GM19452 (cell line): Measurements from ENCODE around the gene VPS33A.
"Not testable (repeated sequence)": the region's sequence is repeated elsewhere in the genome, so short reads cannot be mapped to it uniquely, and the experiment has no call there.

ENCODE experiments used
- ATAC-seq: cut with Tn5 transposase; IDR thresholded peaks from one replicate; pipeline ENCODE4 v1.9.1; 2021; ENCODE audit not compliant: unreplicated experiment

VPS33A gene

DNA sequence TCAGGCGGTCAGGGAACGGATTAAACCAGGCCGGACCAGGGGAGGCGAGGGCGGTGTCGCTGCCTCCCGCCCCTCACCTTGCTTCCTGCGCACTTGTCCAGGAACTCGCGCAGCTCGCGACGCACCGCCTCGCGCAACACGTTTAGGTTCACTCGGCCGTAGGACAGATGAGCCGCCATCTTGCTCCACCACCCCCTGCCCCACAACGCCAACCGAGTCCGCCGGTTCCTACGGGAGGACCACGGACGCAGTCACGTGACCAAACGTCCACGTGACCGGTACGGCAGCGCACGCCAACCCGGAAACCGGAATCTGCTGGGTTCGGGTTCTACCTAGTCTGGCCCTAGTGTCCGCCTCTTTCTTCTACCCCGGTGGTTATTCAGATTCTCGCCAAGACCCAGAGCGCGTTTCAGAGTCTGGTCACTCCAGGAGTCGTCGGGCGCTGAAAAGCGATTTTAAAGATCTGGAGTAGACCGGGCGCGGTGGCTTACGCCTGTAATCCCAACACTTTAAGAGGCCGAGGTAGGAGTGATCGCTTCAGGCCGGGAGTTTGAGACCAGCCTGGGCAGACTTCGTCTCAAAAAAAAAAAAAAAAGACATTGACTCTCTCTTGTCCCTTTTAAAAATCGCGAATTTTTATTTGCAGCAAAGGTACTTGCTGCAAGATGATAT is at the start of gene VPS33A:
Gene VPS33A (minus strand): TSS at position 265 of the 672 bp plus-strand sequence. CDS start 86 bp downstream, at position 179.
- peak; percentile 87 for ATAC-seq

DNA sequence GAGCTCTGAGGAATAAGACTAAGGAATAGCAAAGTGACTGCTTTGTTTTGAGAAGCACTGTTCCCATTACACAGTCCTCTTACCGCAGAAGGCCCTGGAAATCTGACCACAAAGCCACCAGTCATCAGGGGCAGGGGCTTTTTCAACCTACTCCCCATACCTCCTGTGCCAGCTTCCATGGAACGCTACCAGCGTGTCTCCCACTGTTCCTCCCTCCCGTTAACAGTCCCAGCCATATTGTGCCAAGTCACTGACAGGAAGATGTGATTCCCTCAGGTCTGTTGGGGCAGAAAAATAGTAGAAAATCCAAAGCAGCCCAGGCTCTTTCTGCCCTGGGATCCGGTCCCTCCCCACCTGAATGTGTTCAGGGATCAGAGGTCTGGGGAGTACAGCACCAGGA is 46.6 kb upstream of the VPS33A start:
- ATAC-seq: no peak

DNA sequence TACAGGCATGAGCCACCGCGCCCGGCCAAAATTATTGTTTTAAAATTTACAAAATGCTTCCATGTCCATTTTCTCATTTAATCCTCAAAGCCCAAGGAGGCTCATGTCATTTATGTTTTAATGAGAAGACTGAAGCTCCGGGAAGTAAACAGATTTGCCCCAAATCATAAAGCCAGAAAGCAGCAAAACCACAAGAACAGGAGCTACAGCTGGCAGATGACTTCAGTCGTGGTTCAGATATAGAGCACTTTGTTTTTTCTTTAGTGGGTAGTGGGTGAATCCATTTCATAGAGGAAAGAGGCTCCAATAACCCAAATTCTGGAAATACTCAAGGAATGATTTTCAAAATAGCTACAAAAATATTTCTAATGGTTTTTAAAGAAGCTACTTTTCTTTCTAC is 45.4 kb upstream of the VPS33A start:
- ATAC-seq: no peak

DNA sequence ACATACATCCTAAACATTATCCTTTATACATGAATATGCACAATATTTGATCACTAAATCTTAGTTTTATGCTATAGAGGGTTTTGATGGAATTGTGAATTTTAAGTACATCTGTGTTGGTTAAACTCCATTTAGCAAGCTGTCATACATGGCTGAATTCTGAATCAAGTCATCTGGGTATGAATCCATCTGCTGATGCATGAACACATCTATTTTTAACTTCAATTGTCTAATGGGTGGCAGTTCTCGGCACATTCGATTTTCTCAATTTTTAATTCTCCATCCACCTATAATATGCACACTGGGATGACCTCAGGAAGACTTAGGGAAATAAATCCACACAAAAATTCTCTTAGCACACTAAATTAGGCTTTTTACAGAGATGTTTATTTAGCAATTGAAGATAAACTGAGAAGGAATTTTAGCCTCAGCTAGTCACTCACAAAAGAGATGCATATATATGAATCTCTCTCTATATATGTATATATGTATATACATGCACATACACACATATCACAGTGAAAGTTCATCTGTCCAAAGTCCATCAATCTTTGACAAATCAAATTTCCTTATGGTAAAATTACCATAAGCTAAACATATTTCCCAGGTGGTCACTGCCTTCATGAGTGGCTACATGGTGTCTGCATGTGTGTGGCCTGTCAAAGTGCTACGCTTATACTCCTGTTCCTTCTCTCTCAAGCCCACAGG is 44.5 kb upstream of the VPS33A start:
- ATAC-seq: no peak

DNA sequence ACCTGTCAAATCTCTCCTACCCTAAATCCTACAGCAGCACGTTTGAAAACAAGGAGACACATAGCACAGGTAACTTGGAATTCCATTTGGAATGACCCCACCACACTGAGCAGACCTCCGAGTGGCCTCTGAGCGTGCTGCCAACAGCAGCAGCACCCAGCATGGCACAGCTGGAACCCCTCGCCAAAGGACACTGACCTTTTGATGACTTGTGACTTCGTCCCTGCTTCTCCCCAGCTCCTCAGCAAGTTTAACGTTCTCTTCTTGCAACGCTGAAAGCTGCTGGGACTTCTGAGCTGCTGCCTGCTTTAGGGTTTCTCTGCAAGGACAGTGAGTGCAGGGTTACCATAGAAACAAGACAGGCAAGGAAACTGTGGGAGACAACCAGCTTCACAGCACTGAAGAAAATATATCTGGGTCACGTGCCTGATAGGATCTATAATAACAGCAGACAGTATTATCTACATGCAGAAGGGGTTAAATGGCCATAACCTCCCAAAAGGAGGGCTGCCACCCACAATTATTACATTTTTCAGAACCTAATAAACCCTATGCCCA is 43.3 kb upstream of the VPS33A start:
- no peak for ATAC-seq

DNA sequence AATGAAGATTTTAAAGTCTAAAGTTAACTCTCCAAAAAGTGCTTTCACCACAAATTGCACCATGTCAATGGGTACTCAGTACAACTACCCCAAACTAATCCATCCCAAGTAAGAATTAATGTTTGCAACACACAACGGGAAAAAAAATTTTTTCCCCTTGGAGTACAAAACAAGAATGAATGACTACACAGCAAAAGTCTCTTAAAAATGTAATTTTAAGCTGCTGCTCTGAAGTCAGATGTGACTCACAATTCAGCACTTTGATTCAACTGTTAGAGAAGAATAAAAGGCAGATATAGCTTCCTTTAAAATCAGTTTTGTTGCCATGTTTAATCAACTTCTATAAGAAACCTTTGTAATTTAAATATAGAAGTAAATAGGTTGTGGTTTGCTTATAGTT is 42.5 kb upstream of the VPS33A start:
- ATAC-seq: no peak

DNA sequence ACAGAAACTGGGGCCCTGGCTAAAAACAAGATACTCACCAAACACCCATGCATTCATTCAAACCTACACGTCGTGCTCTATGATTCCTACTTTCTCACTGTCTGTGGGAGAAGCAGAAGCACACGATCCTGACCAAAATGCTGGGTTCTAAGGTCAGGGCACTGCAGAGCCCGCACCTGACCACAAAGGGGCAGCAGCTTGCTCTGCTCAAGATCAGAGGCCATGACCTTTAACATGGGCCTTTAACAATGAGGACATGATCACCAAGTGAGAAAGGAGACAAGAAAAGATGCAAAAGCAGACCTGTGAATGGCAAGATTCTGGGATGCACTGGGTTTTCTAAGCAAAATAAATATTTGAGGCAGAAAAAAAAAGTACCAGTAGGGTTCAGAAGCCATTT is 40.1 kb upstream of the VPS33A start:
- no peak for ATAC-seq

DNA sequence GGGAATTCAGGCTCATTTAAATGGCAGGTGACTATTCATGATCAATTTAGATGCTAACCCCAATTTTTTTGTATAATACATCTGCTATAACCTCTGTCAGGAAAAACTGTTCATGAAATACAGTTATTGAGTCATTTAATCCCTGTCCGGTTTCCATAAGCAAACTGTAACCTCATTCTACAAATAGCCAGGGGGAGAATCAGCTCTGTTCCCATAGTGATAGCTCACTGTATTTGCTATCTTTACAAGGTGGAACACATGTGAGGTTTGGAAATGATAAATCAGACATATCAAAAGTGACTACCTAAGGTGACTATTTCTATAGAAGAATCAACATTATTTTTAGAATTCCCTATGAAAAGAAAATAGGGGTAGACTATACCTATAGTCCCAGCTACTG is 38.6 kb upstream of the VPS33A start:
- ATAC-seq: no peak

DNA sequence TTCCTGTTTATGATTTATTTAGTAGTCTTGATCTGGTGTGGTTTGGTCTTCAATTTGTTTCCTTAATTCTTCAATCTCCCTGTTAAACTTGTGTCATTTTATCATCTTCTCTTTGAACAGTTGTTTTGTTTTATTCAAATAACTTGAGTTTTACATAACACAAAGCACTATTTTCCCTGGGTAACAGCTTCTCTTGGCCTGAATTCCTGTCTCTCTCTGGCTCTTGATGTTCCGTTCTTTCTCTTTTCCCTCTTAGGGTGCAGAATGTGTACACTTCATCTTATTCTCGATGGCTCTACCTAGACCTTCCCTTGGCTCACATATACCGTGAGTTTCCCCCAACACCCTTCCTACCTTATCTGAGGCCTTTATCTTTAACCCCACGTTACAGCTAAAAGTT is 36.8 kb upstream of the VPS33A start:
- ATAC-seq: no peak

DNA sequence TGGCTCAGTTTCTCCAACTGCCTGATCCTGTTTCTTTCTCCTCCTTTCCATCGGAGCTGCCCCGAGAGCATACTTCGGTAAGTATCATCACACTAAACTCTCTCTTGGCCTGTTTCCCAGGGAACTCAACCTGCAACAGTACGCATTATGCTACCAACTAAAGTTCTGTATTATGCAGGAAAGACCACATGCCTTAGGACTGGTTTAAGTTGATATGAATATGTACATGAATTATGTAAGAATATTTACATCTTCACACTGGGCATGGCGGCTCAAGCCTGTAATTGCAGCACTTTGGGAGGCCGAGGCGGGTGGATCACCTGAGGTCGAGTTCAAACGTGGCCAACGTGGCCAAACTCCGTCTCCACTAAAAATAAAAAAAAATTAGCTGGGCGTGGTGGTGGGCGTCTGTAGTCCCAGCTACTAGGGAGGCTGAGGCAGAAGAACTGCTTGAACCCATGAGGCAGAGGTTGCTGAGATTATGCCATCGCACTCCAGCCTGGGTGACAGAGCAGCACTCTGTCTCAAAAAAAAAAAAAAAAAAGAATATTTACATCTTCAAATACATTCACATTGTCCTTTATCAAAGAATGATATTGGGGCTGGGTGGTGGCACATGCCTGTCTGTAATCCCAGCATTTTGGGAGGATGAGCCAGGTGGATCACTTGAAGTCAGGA is 31.9 kb upstream of the VPS33A start:
- ATAC-seq: no peak

DNA sequence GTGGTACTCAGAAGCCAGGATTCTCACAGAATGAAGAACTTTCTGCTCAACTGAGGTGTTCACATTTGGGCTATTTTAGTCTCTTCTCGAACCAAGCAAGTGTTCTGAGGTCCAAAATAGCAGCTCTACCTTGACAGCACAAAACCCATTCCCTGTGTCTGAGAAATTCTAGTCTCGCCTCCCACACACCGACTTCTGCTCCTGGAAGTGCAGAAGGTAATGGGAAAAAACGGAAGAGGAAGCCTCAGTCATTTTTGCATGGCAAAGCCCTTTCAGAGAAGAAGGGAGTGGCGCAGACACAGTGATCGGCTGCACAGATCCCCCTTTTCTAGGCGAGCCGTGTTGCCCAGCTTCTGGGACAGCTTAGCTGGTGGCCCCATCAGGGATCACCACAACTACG is 31.2 kb upstream of the VPS33A start:
- no peak for ATAC-seq

DNA sequence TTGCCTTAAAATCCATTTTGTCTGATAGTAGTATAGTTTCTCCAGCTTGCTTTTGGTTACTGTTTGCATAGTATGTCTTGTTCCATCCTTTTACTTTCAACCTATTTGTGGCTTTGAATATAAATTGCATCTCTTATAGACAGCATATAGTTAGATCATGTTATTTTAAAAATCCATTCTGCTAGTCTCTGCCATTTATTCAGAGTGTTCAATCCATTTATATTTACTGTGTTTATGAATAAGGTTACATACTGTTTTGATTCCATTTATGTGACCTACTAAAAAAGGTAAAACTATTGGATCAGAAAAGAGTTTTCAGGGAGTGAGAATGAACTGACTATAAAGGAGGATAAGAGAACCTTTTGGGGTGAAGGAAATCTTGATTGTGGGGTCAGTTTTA is 29.6 kb upstream of the VPS33A start:
- ATAC-seq: no peak

DNA sequence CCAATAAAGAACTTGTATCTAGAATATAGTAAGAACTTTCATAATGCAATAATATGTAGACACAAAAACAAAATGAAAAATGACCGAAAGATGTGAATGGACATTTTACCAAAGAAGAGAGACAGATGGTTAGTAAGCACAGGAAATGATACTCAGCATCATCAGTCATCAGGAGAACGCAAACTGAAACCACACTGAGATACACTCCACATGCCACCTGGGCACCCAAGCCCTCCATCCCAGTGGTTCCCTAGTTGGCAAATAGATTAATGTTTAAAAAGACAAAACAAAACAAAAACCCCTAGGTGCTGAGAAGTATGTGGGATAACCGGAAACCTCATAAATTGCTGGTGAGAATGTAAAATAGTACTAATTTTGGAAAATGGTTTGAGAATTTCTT is 26.8 kb upstream of the VPS33A start:
- ATAC-seq: peak; percentile 87

DNA sequence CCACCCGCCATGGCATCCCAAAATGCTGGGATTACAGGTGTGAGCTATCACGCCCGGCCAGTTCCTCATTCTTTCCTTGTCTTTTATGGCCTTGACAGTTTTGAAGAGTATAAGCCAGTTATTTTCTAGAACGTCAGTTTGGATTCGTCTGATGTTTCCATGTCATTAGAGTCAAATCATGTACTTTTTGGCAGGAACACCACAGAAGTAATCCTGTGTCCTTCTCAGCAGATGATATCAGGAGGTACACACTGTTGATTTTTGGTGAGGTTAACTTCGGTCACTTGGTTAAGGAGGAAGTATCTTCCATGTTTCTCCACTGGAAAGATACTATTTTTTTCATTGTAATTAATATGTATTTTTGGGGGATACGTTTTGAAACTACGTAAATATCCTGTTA is 25.1 kb upstream of the VPS33A start:
- no peak for ATAC-seq

DNA sequence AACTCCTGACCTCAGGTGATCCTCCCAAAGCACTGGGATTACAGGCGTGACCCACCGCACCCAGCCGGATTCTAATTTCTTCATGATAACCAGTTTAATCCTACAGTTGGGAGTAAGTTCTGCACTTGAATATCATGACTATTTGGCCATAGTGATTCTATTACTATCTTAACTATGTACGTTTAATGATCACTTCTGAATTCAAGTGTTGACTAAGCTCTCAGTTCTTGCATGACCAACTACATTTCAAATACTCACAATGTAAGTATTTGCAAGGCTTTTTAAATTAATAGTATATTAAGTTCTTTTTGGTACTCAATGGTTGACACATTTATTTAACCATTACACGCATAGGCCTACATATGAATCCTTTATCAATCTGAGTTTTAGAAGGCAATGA is 17.4 kb upstream of the VPS33A start:
- no peak for ATAC-seq

DNA sequence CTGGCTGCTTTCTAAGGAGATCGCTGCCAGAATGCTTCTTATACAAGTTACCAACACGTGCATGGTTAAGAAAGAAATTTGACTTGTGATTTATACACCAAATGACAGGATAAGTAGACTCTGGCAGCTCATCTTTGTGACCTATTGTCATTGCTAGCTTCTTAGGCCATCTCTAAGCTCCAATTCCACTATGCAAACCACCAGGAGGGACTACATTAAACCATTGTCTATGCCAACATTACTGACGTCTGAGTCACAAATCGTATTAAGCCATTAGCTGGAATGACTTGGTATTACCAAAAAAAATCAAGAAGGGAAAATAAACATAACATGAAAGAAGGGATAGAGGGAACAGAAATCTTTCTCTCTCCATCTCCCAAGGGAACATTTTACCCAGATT is 15.8 kb upstream of the VPS33A start:
- no peak for ATAC-seq

DNA sequence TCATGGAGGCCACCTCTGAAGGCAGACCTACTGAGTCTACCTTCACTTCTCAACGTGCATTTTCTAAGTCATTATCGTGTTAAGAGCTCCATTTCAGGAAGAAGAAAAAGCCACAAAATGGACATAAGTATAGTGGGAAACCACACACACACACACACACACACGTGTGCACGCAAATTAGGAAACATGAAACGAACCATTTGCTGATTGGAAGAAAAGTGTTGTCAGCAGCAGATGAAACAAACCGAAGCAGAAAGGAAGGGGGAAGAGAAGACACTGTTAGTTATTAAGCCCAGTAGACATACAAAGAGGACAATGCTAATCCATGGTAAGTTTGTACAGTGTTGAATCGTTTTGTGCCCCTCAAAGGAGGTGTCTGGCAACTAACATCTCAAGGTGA is 9.9 kb upstream of the VPS33A start:
- no peak for ATAC-seq

DNA sequence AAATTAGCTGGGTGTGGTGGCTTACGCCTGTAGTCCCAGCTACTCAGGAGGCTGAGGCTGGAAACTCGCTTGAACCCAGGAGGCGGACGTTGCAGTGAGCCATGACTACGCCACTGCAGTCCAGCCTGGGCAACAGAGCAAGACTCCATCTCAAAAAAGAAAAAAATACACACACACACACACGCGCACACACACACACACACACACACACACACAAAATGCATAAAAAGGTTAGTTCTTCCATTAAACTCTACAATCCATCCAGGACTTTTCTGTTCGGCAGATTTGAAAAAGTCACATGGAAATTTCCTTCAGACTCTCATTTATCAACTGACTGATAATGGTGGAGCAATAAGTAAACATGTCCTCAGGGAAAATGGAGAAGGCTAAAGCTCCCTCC is 9.2 kb upstream of the VPS33A start:
- ATAC-seq: no peak

DNA sequence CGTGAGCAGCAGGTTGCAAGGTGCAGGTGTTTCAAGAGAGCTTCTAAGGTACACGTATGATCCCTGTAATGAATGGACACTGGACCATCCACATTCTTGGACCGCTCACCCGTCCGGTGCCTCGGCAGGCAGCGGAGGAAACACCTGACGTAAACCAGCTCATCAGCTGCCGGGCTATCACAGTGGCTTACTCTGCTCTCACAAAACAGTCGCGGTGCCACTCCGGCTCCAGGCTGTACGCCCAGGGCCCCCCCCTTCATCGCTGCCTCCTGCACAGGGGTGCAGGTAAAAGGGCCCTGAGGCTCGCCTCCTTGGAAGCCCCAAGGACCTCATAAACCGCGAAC is 436 bp downstream of the VPS33A start:
- peak; percentile 19 for ATAC-seq

DNA sequence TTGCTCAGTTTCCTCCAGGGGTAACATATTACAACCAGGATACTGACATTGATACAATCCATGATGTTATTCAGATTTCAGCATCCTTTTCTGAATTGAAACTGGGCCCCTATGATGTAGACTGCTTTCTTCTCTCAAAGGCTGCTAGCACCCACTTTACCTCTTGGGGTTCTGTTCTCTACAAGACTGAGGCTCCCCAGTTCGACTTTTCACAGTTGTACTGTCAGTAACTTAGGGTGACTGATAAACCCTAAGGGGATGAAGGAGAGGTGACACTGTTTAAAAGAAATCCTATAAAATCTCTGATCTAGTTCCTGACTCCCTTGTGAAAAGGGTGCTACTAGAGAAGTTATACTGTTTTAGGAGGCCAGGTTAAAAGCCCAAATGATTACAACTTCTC is 818 bp downstream of the VPS33A start:
- ATAC-seq: no peak

DNA sequence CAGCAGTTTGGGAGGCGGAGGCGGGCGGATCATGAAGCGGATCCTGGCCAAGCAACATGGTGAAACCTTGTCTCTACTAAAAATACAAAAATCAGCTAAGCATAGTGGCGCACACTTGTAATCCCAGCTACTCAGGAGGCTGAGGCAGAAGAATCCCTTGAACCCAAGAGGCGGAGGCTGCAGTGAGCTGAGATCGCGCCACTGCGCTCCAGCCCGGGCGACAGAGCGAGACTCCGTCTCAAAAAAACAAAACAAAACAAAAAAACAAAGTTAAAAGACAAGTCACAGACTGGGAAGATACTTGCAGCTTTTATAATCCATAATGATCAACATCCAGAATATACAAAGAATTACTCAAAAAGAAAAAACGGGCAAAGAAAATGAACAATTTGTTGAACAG is 5.6 kb downstream of the VPS33A start:
- not testable (repeated sequence) for ATAC-seq

DNA sequence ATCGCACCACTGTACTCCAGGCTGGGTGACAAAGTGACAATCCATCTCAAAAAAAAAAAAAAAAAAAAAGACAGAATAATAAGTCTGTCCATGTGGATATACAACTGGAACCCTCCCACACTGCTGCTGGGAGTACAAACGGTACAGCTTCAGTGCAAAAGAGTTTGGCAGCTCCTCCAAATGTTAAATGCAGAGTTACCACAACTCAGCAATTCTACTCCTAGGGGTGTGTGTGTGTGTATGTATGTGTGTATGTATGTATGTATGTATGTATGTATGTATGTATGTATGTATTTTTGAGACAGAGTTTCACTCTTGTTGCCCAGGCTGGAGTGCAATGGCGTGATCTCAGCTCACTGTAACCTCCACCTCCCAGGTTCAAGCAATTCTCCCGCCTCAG is 7.4 kb downstream of the VPS33A start:
- not testable (repeated sequence) for ATAC-seq
